ENCODE results near the gene SORL1. TPM values are rescaled to one million over a fixed set of nuclear protein-coding genes. Genes with fewer than 3 reads are reported as not detected.
A peak's percentile ranks its signal among the peaks of the same experiment; 100 is the strongest.

SORL1 gene
- total and polyA plus RNA-seq, 2 experiments from 2014 or later, result 0.26 to 0.54 TPM

DNA sequence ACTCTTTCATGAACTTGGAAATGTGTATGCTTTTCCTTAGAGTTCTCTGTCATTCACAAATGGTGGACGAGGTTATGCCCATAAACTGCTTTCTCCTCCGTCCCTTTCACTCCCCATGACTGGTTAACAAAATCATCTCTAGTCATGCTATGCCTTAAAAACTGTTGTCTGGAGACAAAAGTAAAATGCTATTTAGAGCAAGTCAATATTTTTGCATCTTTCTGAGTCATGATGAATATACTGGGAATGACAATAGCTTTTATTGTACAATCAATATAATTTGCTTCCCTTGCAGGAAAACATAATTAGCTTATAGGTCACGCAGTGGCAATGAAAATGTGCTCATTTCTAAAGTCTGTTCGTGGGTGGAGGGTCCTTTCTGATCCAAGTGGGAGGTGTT lies 217.3 kb downstream of the SORL1 start:
- Histone ChIP-seq H4K20me1 (ENCODE audit: insufficient read depth) (no peaks in the 10 kb centered on the region), H3K27ac (peak overlapping the region; percentile 19; the same call in 1 of the 2 replicates), H3K9me3 (ENCODE audit: low read depth) (no peaks in the 10 kb centered on the region), H3K27me3 (replicated peaks; ENCODE audit: insufficient read depth) (no peaks in the 10 kb centered on the region), H3K9me2 (ENCODE audit: insufficient read depth) (no peaks in the 10 kb centered on the region), H3K4me2 (ENCODE audit: unreplicated experiment) (peak overlapping the region; percentile 42), H2AFZ (0 out of 2 replicates have a peak overlapping the region, but pooled peaks have one; percentile 17), H3K4me3 (no peak overlapping the region), H3K9ac (no peak overlapping the region), H3K4me1 (ENCODE audit: insufficient read depth) (peaks cover 38% of the 10 kb centered on the region), H3K36me3 (ENCODE audit: low read depth) (no peaks in the 10 kb centered on the region), H3F3A (ENCODE audit: insufficient read depth) (no peaks in the 10 kb centered on the region), H3K79me2 (ENCODE audit: insufficient read depth) (no peaks in the 10 kb centered on the region)
- peak; percentile 44 for DNase-seq
- WGBS, 2 experiments (ENCODE audit: low coverage in 1 of 2, low lambda C conversion rate in 2 of 2, missing lambda C conversion rate in 2 of 2), result 31 to 33% methylated on average over 4 of the region's 4 CpGs
- in situ Hi-C loops (cut with MboI), result no loop called here
- TF ChIP-seq EZH2 (IDR thresholded peaks at IDR 0.05; ENCODE audit: insufficient read depth, poor library complexity, severe bottlenecking) (no peak), EZH2phosphoT487 (IDR thresholded peaks at IDR 0.05; ENCODE audit: insufficient read depth, low read depth) (no peak)

DNA sequence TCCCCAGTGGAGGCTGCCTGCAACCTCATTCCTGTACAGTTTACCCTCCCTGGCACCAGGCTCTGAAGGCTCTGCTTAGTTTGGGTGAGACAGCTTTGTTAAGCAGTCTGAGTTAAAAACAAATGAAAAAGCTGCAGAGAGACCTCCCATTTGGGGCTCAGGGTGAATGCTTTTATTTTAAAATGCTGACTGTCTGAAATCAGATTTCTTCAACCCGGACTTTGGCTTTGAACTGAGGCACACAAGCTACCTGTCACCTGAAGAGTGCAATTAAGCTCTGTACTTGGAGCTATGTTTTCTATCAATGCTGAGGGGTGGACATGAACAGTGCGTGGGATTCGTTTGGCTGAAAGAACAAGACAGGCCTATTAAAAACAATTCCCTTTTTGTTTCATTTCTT lies 218.2 kb downstream of the SORL1 start:
- in situ Hi-C loops (cut with MboI), result no loop called here
- 33 to 41% methylated on average over 3 of the region's 3 CpGs for WGBS, 2 experiments (ENCODE audit: low coverage in 1 of 2, low lambda C conversion rate in 2 of 2, missing lambda C conversion rate in 2 of 2)
- no peak overlapping the region for H3K9ac ChIP-seq
- no peaks in the 10 kb centered on the region for H3K27me3 ChIP-seq (replicated peaks; ENCODE audit: insufficient read depth)
- H3K27ac ChIP-seq, result no peak overlapping the region
- peak overlapping the region; percentile 42 for H3K4me2 ChIP-seq (ENCODE audit: unreplicated experiment)
- no peaks in the 10 kb centered on the region for H3K9me2 ChIP-seq (ENCODE audit: insufficient read depth)
- TF ChIP-seq EZH2phosphoT487 (IDR thresholded peaks at IDR 0.05; ENCODE audit: insufficient read depth, low read depth) (no peak), EZH2 (IDR thresholded peaks at IDR 0.05; ENCODE audit: insufficient read depth, poor library complexity, severe bottlenecking) (no peak)
- H3K36me3 ChIP-seq (ENCODE audit: low read depth), result no peaks in the 10 kb centered on the region
- peak overlapping the region; percentile 60 for H2AFZ ChIP-seq
- H3K4me3 ChIP-seq, result no peak overlapping the region
- no peaks in the 10 kb centered on the region for H3F3A ChIP-seq (ENCODE audit: insufficient read depth)
- no peaks in the 10 kb centered on the region for H3K9me3 ChIP-seq (ENCODE audit: low read depth)
- H3K79me2 ChIP-seq (ENCODE audit: insufficient read depth), result no peaks in the 10 kb centered on the region
- no peaks in the 10 kb centered on the region for H4K20me1 ChIP-seq (ENCODE audit: insufficient read depth)
- DNase-seq, result peak; percentile 18
- peaks cover 38% of the 10 kb centered on the region for H3K4me1 ChIP-seq (ENCODE audit: insufficient read depth)

DNA sequence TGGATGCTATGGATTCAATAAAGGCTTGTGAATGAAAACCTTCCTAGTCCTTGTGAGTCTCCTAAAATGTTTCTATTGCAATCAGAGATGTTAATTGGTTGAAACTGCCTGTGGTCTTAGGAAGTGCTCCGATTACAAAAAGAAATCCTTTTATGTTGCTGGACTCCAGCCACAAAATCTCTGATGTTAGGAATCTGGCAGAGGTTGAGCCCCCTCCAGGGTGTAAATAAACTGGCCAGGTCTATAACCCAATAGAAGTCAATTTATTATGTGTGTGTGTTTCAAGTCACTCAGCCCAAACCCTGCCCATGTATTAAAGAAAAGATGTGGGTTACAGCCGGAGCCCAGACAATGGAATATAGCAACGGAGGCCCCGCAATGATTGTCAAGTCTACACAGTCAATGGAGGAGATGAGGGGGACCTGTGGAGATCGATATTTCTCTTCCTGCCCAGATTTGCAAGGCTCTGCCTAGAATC lies 218.7 kb downstream of the SORL1 start:
- in situ Hi-C loops (cut with MboI), result no loop called here
- Histone ChIP-seq H2AFZ (peak overlapping the region; percentile 60), H3K4me2 (ENCODE audit: unreplicated experiment) (peak overlapping the region; percentile 42)

DNA sequence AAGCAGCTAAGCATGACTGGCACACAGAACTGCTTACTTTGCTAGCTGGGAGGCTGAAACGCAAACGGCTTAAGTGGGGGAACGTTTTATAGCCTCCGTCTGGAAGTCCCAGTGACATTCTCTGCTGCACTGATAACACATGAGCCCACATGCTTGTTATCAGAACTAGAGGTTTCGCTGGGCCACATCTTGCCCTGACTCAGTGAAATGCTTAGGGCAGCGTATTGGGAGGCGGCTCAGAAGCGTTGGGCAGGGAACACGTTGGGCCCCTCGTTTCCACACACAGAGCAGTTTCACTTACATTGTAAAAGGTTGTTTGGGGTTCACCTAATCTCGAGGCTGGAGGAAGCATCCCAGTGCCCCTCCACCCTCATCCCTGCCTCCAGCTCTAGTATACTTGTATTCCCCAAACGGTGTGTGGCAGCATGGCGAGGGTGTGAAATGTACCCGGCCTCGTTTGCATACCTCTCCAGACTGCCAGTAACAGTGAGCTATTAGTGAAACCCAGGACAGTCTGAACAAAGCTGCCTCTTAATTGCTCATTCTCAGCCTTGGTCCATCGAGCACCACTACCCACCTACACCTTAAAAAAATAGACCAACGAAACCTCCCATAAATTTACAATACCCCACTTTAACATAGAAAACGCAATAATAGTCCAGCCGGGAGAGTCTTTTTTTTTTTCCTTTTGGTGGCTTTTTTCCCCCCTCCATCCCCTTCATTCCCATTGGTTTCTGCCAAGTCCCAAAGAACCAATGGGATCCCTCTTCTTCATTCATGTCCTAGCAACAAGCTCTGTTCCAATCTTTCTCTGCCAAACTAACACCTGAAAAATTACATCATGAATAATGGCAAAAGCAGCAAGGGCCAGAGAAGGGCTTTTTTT lies 219.4 kb downstream of the SORL1 start:
- Histone ChIP-seq H3K9ac (no peak overlapping the region), H3K27ac (no peak overlapping the region), H3F3A (ENCODE audit: insufficient read depth) (no peaks in the 10 kb centered on the region), H3K4me2 (ENCODE audit: unreplicated experiment) (no peak overlapping the region), H3K4me3 (no peak overlapping the region), H4K20me1 (ENCODE audit: insufficient read depth) (no peaks in the 10 kb centered on the region), H3K9me3 (ENCODE audit: low read depth) (no peaks in the 10 kb centered on the region), H3K36me3 (ENCODE audit: low read depth) (no peaks in the 10 kb centered on the region), H3K4me1 (ENCODE audit: insufficient read depth) (peaks cover 38% of the 10 kb centered on the region), H3K27me3 (replicated peaks; ENCODE audit: insufficient read depth) (no peaks in the 10 kb centered on the region), H2AFZ (peak overlapping the region; percentile 60), H3K9me2 (ENCODE audit: insufficient read depth) (no peaks in the 10 kb centered on the region), H3K79me2 (ENCODE audit: insufficient read depth) (no peaks in the 10 kb centered on the region)
- peak; percentile 14 for DNase-seq
- TF ChIP-seq EZH2 (IDR thresholded peaks at IDR 0.05; ENCODE audit: insufficient read depth, poor library complexity, severe bottlenecking) (no peak), EZH2phosphoT487 (IDR thresholded peaks at IDR 0.05; ENCODE audit: insufficient read depth, low read depth) (no peak)
- WGBS, 2 experiments (ENCODE audit: low coverage in 1 of 2, low lambda C conversion rate in 2 of 2, missing lambda C conversion rate in 2 of 2), result 53 to 55% methylated on average over 19 of the region's 19 CpGs
- in situ Hi-C loops (cut with MboI), result no loop called here

More for the DNA sequence above, 218.7 kb downstream of the SORL1 start:
- Histone ChIP-seq H3K4me3 (no peak overlapping the region), H3K9me2 (ENCODE audit: insufficient read depth) (no peaks in the 10 kb centered on the region), H3K27ac (no peak overlapping the region), H3K9me3 (ENCODE audit: low read depth) (no peaks in the 10 kb centered on the region), H3K79me2 (ENCODE audit: insufficient read depth) (no peaks in the 10 kb centered on the region), H3K4me1 (ENCODE audit: insufficient read depth) (peaks cover 38% of the 10 kb centered on the region), H4K20me1 (ENCODE audit: insufficient read depth) (no peaks in the 10 kb centered on the region), H3K9ac (no peak overlapping the region), H3K36me3 (ENCODE audit: low read depth) (no peaks in the 10 kb centered on the region), H3K27me3 (replicated peaks; ENCODE audit: insufficient read depth) (no peaks in the 10 kb centered on the region), H3F3A (ENCODE audit: insufficient read depth) (no peaks in the 10 kb centered on the region)
- WGBS, 2 experiments (ENCODE audit: low coverage in 1 of 2, low lambda C conversion rate in 2 of 2, missing lambda C conversion rate in 2 of 2), result 33 to 35% methylated on average over 5 of the region's 5 CpGs
- DNase-seq, result peak; percentile 16
- no peak for TF ChIP-seq EZH2 (IDR thresholded peaks at IDR 0.05; ENCODE audit: insufficient read depth, poor library complexity, severe bottlenecking)
- no peak for TF ChIP-seq EZH2phosphoT487 (IDR thresholded peaks at IDR 0.05; ENCODE audit: insufficient read depth, low read depth)

All from GM23248 (cell line).